Measurements from ENCODE around the gene MCF2L2.
A peak's percentile ranks its signal among the peaks of the same experiment; 100 is the strongest.
"Not testable (repeated sequence)": the region's sequence is repeated elsewhere in the genome, so short reads cannot be mapped to it uniquely, and the experiment has no call there.

Gene MCF2L2

DNA sequence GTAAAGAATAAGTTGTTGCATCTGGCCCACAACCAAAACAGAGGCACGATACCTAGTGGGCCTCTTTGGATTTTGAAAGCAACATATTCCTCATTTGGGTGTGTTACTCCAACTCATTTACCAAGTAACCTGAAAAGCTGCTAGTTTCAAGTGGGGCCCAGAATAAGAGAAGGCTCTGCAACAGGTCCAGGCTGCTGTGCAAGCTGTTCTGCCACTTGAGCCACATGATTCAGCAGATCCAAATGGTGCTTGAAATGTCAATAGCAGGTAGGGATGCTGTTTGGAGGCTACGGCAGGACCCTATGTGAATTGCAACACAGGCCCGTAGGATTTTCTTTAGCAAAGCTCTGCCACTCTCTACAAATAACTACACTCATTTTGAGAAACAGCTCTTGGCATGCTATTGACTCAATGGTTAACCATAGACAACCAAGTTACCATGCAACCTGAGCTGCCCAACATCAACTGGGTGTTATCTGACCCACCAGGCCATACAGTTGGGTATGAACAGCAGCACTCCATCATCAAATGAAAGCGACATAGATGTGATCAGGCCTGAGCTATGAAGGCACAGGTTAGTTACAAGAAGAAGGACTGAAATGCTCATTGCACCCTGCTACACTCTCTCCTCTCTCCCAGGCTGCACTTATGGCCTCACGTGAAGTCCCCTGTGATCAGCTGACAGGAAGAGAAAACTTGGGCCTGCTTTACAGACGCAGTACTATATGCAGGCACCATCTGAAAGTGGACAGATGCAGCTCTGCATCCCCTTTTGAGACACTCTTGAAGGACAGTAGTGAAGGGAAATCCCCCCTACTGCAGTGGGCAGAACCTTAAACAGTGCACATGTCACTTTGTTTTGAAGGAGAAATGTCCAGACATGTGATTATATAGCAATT is 9.5 kb upstream of the MCF2L2 start:
- no peak overlapping the region for H3K27ac Mint-ChIP-seq (ENCODE audit: low read depth)
- no peaks in the 10 kb centered on the region for H3K9me3 Mint-ChIP-seq
- H3K4me3 Mint-ChIP-seq, result no peak overlapping the region
- no peaks in the 10 kb centered on the region for H3K27me3 Mint-ChIP-seq
- no peaks in the 10 kb centered on the region for H3K36me3 Mint-ChIP-seq (ENCODE audit: insufficient read depth)
- DNase-seq (ENCODE audit: low spot score in 2 of 2), result no peak
- no peaks in the 10 kb centered on the region for H3K4me1 Mint-ChIP-seq
- ATAC-seq (replicated peaks; ENCODE audit: extremely low read depth, poor library complexity, severe bottlenecking), result no peak

DNA sequence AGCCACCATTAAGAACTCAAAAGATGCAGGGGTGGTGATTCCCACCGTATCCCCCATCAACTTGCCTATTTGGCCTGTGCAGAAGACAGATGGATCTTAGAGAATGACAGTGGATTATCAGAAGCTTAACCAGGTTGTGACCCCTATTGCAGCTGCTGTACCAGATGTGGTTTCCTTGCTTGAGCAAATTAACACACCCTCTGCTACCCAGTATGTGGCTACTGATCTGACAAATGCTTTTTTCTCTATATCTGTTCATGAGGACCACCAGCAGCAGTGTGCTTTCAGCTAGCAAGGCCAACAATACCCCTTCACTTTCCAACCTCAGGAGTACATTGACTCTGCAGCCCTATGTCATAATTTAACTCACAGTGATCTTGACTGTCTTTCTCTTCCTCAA is 8.6 kb upstream of the MCF2L2 start:
- no peaks in the 10 kb centered on the region for H3K4me1 Mint-ChIP-seq
- no peak for ATAC-seq (replicated peaks; ENCODE audit: extremely low read depth, poor library complexity, severe bottlenecking)
- no peak for DNase-seq (ENCODE audit: low spot score in 2 of 2)

DNA sequence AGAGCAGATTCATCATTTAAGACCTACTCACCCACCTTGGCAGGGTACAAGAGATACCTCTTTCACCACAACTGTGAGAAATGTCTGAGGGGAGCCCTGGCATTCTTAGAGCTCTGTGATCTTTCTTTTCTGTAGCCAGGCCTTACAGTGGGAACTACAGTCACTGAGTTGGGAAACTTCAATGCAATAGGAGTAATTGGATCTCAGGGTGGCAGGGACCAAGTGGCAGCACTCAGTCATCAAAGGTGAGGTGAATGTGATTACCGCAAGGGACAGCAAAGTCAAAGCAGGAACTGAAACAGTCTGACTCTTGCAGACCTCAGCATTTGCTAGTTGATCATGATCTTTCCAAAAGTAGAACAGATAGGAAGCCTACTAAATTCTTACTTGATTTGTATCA is 7.2 kb upstream of the MCF2L2 start:
- Mint-ChIP-seq H3K4me3 (no peak overlapping the region), H3K27ac (ENCODE audit: low read depth) (no peak overlapping the region), H3K4me1 (no peaks in the 10 kb centered on the region), H3K27me3 (no peaks in the 10 kb centered on the region), H3K36me3 (ENCODE audit: insufficient read depth) (no peaks in the 10 kb centered on the region), H3K9me3 (no peaks in the 10 kb centered on the region)
- DNase-seq (ENCODE audit: low spot score in 2 of 2) (no peak), ATAC-seq (replicated peaks; ENCODE audit: extremely low read depth, poor library complexity, severe bottlenecking) (no peak)

More for the DNA sequence above, 8.6 kb upstream of the MCF2L2 start:
- Mint-ChIP-seq H3K4me3 (no peak overlapping the region), H3K27ac (ENCODE audit: low read depth) (no peak overlapping the region), H3K27me3 (no peaks in the 10 kb centered on the region), H3K36me3 (ENCODE audit: insufficient read depth) (no peaks in the 10 kb centered on the region), H3K9me3 (no peaks in the 10 kb centered on the region)

DNA sequence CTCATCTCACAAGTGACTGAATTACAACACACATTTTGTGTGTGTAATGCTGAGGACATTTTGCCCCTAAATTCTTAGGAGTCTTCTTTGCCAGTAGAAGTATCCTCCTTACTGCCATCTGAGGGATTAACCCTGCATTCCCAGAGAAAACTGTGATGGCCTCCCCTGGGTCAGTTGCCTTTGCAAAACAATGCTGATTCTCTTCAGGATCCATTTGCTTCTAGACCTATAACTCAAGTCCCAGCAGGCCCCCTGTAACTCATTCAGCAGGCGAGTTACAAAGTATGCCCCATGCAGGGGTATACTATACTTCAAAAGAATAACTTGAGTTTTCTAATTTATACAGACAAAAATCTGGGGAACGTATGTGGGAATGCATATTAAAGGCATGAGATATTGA is 6.6 kb upstream of the MCF2L2 start:
- DNase-seq (ENCODE audit: low spot score in 2 of 2) (no peak), ATAC-seq (replicated peaks; ENCODE audit: extremely low read depth, poor library complexity, severe bottlenecking) (no peak)
- no peaks in the 10 kb centered on the region for H3K9me3 Mint-ChIP-seq
- no peak overlapping the region for H3K4me3 Mint-ChIP-seq
- H3K27me3 Mint-ChIP-seq, result no peaks in the 10 kb centered on the region
- H3K36me3 Mint-ChIP-seq (ENCODE audit: insufficient read depth), result no peaks in the 10 kb centered on the region
- no peak overlapping the region for H3K27ac Mint-ChIP-seq (ENCODE audit: low read depth)
- no peaks in the 10 kb centered on the region for H3K4me1 Mint-ChIP-seq

DNA sequence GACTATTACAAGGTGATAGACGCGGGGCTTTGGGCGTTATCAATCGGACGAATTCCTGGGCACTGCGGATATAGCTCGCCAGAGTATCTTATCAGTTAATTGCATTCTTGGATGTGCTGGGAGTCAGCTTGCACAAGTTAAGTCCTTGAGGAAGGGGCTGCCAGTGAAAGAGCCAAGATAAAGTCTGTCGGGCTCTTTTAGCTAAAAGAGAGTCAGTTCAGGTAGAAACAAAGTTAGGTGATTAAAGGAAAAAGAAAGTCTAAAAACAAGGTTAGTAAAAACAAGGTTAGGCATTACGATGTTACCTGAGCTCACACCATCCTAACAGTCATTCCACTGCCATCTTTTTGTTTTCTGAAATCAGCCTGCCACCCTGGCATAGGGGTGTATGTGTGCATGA is 6.1 kb upstream of the MCF2L2 start:
- ATAC-seq (replicated peaks; ENCODE audit: extremely low read depth, poor library complexity, severe bottlenecking), result no peak
- H3K4me1 Mint-ChIP-seq, result no peaks in the 10 kb centered on the region
- no peaks in the 10 kb centered on the region for H3K27me3 Mint-ChIP-seq
- no peak overlapping the region for H3K27ac Mint-ChIP-seq (ENCODE audit: low read depth)
- H3K4me3 Mint-ChIP-seq, result no peak overlapping the region
- H3K36me3 Mint-ChIP-seq (ENCODE audit: insufficient read depth), result no peaks in the 10 kb centered on the region
- no peaks in the 10 kb centered on the region for H3K9me3 Mint-ChIP-seq
- DNase-seq (ENCODE audit: low spot score in 2 of 2), result no peak

DNA sequence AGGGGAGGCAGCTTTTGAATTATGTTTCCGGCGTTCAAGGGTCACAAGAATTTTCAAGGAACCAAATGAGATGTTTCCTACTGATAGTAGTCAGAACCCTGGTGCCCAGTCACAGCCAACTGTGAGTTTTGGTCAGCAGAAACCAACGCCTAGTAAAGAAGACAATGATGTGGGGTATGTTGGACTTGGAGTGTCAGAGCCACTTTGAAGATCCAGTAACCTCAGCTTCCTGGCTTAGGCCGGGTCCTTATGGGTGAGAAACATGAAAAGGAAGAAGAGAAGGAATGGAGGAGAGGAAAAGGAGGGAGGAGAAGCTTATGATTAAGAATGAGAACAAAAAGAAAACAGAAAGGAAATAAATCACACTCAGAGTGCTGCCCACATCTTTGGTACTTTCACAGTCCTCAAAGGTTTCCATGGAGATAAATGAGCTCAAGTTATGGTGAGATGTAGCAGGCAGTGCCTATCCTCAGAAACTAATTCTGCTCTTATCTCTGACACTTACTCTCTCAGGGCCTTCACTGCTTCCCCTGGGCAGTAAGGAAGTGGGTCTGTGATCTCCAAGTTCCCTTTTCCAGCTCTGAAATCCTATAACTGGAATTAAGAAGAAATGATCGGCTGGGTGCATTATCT is 2.0 kb upstream of the MCF2L2 start:
- DNase-seq (ENCODE audit: low spot score in 2 of 2) (no peak), ATAC-seq (replicated peaks; ENCODE audit: extremely low read depth, poor library complexity, severe bottlenecking) (no peak)
- peaks cover 17% of the 10 kb centered on the region for H3K4me1 Mint-ChIP-seq
- H3K36me3 Mint-ChIP-seq (ENCODE audit: insufficient read depth), result peaks cover 5% of the 10 kb centered on the region
- no peak overlapping the region for H3K4me3 Mint-ChIP-seq
- H3K27me3 Mint-ChIP-seq, result no peaks in the 10 kb centered on the region
- H3K9me3 Mint-ChIP-seq, result no peaks in the 10 kb centered on the region
- peak overlapping the region; percentile 2 for H3K27ac Mint-ChIP-seq (ENCODE audit: low read depth)

DNA sequence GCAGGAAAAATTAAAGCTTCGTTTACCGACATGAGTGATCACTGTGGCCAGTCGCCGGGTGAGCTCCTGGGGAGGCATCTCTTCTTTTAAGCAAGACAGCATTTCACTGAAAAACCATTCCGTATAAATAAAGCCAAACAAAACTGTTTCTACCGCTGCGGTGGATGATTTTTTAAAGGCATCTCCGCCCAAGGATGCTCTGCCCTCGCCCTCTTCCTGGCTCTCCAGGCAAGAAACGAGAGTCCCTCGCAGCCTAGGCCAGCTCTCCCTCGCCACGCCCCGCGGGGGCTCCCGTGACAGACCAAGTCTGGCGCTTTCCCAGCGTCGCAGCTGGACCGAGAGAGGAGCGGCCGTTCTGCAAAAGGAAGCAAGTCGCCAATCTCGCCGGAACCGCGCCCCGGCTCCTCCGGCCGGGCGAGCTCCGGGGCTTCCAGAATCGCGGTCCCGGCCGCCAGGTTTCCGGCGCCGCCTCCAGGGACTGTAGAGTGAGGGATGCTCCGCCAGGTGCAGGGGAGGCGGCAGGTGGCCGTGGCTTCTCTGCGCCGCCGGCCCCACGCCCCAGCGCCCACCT is 458 bp downstream of the MCF2L2 start:
- peaks cover 23% of the 10 kb centered on the region for H3K4me1 Mint-ChIP-seq
- peak in 1 of 2 donors; percentile 21 for DNase-seq (ENCODE audit: low spot score in 2 of 2)
- no peaks in the 10 kb centered on the region for H3K27me3 Mint-ChIP-seq
- peak; percentile 22 for ATAC-seq (replicated peaks; ENCODE audit: extremely low read depth, poor library complexity, severe bottlenecking)
- peak overlapping the region; percentile 88 for H3K4me3 Mint-ChIP-seq
- no peak overlapping the region for H3K27ac Mint-ChIP-seq (ENCODE audit: low read depth)
- H3K9me3 Mint-ChIP-seq, result no peaks in the 10 kb centered on the region
- H3K36me3 Mint-ChIP-seq (ENCODE audit: insufficient read depth), result peaks cover 5% of the 10 kb centered on the region

DNA sequence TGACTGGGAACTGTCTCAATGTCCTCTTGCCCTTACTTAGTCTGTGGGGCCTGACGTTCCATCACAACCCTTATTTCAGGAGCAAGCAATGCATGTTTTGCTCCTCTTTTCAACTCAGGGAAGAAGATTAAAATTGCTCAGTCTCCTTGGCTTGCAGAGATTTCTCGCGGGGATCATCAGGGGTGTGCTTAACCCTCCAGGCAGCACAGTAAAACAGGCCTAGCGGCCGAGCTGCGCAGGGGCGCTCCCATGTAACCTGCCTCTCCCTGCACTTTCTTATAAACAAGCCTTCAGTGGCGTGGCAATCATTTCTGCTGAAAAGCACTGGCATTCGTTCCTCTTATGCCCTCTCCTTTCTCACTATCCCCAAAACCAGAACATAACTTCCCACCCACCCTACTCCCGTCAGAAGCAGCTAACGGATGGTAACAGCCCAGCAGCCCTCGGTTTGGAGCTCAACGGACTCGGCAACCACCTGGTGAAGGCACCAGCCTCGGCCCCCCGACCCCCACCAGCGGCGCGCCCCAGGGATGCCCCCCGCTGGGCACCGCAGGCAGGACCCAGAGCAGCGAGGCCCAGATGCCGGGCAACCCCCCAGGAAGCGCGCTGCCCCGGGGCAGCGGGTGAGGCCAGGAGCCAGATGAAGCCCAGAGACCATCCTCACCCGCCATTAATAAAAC is 1.1 kb downstream of the MCF2L2 start:
- Mint-ChIP-seq H3K4me3 (peak overlapping the region; percentile 88), H3K4me1 (peaks cover 23% of the 10 kb centered on the region), H3K9me3 (no peaks in the 10 kb centered on the region), H3K27me3 (no peaks in the 10 kb centered on the region), H3K27ac (ENCODE audit: low read depth) (no peak overlapping the region), H3K36me3 (ENCODE audit: insufficient read depth) (peaks cover 5% of the 10 kb centered on the region)
- ATAC-seq (replicated peaks; ENCODE audit: extremely low read depth, poor library complexity, severe bottlenecking) (no peak), DNase-seq (ENCODE audit: low spot score in 2 of 2) (no peak)

DNA sequence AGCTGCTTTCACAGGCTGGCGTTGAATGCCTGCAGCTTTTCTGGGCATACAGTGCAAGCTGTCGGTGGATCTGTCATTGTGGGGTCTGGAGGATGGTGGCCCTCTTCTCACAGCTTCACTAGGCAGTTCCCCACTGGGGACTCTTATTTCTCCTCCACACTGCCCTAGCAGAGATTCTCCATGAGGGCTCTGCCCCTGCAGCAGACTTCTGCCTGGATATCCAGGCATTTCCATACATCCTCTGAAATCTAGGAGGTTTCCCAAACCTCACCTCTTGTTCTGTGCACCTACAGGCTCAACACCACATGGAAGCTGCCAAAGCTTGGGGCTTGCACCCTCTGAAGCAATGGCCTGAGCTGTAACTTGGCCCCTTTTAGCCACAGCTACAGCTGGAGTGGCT is 9.6 kb downstream of the MCF2L2 start:
- not testable (repeated sequence) for H3K4me3 Mint-ChIP-seq; H3K36me3 Mint-ChIP-seq (ENCODE audit: insufficient read depth); H3K27me3 Mint-ChIP-seq

DNA sequence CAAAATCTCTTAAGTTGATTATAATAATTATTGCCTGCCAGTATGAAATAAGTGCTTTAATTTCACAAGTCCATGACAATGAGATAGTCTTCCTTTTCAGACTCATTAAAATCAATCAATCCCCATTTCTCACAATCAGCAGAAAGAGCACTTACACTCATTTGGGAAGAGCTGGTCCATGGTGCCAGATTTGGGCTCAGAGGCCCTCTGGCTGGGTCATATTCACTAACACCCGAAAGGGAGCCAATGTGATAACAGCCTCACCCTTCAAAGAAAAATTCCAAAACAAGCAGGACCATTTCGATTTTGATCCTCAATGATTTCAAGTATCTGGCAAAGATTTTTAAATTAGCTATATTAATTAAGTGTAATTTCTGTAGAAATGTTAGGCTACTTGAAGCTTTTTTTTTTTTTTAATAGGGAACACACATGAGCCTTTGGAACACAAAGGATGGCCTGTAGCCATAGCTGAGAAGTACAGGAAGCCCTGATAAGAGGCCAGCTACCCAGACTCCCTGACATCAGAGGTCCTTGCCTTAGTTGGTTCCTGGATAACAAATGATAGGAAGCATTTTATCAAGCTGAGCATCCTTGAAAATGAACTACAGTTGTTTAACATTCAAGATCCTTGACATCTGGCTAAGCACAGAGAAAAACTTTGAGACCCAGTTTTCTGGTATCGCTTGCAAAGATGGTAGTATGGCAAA is 17.1 kb downstream of the MCF2L2 start:
- no peak for ATAC-seq (replicated peaks; ENCODE audit: extremely low read depth, poor library complexity, severe bottlenecking)
- Mint-ChIP-seq H3K36me3 (ENCODE audit: insufficient read depth) (no peaks in the 10 kb centered on the region), H3K4me3 (no peak overlapping the region), H3K4me1 (no peaks in the 10 kb centered on the region), H3K27ac (ENCODE audit: low read depth) (no peak overlapping the region), H3K9me3 (no peaks in the 10 kb centered on the region), H3K27me3 (no peaks in the 10 kb centered on the region)
- no peak for DNase-seq (ENCODE audit: low spot score in 2 of 2)

More for the DNA sequence above, 9.6 kb downstream of the MCF2L2 start:
- DNase-seq (ENCODE audit: low spot score in 2 of 2); ATAC-seq (replicated peaks; ENCODE audit: extremely low read depth, poor library complexity, severe bottlenecking); H3K27ac Mint-ChIP-seq (ENCODE audit: low read depth); H3K4me1 Mint-ChIP-seq: not testable (repeated sequence)
- peaks cover 11% of the 10 kb centered on the region for H3K9me3 Mint-ChIP-seq

DNA sequence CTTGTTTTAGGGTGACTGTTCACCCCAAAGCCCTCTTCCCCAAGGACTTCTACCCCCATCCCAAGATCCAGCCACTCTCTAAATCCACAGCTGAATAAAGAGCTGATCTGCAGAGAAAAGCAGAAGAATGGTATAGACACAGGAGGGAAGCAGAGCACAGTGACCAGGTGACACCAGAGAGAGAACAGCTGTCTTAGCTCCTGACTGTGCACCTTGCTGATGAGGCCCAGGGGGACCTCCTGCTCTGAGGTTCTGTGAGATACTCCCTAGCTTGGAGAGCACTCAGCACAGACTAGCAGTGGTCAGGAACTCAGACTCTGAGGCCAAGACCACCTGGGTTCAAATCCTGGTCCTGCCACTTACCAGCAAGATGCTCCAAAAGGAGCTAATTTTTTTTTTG is 17.7 kb downstream of the MCF2L2 start:
- Mint-ChIP-seq H3K36me3 (ENCODE audit: insufficient read depth) (no peaks in the 10 kb centered on the region), H3K9me3 (no peaks in the 10 kb centered on the region), H3K27me3 (no peaks in the 10 kb centered on the region), H3K4me3 (no peak overlapping the region), H3K27ac (ENCODE audit: low read depth) (no peak overlapping the region), H3K4me1 (no peaks in the 10 kb centered on the region)
- DNase-seq (ENCODE audit: low spot score in 2 of 2) (no peak), ATAC-seq (replicated peaks; ENCODE audit: extremely low read depth, poor library complexity, severe bottlenecking) (no peak)

DNA sequence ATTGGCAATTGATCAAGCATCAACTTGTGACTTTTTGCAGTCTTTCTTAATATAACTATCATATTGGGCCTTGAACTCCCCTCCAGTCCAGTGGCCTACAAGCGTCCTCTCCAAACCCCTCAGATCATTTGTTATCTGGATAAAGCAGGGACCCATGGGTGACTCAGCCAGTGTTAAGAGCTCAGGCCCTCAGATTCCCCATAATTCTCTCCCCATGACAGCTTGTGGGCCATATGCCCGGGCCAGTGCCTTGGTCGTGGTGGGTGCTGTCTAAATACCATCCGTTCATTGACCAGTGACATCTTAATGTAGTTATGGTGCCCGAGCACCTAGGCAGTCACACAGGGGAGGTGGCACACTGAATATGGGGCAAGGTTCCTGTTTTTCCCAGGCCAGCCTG is 18.1 kb downstream of the MCF2L2 start:
- Mint-ChIP-seq H3K9me3 (no peaks in the 10 kb centered on the region), H3K4me3 (no peak overlapping the region), H3K27ac (ENCODE audit: low read depth) (no peak overlapping the region), H3K36me3 (ENCODE audit: insufficient read depth) (no peaks in the 10 kb centered on the region), H3K4me1 (no peaks in the 10 kb centered on the region), H3K27me3 (no peaks in the 10 kb centered on the region)
- DNase-seq (ENCODE audit: low spot score in 2 of 2) (no peak), ATAC-seq (replicated peaks; ENCODE audit: extremely low read depth, poor library complexity, severe bottlenecking) (no peak)

All from central memory CD8-positive, alpha-beta T cell (primary cell).